PFSK-1 (cell line): ENCODE measurements around the gene TTBK1.

Experiments used
- FOXP2 ChIP-seq: optimal IDR thresholded peaks from 2 replicates; pipeline ENCODE3; 2011; ENCODE audit warnings: borderline replicate concordance, control low read depth, inconsistent platforms; ENCODE audit not compliant: insufficient read depth; ENCODE audit errors: extremely low read length, extremely low read depth
- POLR2AphosphoS5 ChIP-seq: IDR thresholded peaks from 2 replicates; pipeline ENCODE4 v1.6.1; 2012; ENCODE audit warnings: low read depth, mild to moderate bottlenecking, control low read depth, low read length, moderate library complexity
- SIN3A ChIP-seq: IDR thresholded peaks from 2 replicates; pipeline ENCODE4 v1.6.1; 2012; ENCODE audit warnings: mild to moderate bottlenecking, low read length, moderate library complexity, borderline replicate concordance; ENCODE audit not compliant: insufficient read depth
- TAF1 ChIP-seq: IDR thresholded peaks from 2 replicates; pipeline ENCODE4 v1.6.1; 2012; ENCODE audit warnings: low read length, control low read depth, borderline replicate concordance; ENCODE audit not compliant: insufficient read depth
- TF ChIP-seq, protein P1 (sequence below), 2 experiments: IDR thresholded peaks; 2 replicates each; pipeline versions ENCODE4 v1.6.1 to v1.8.0; 2011 to 2012; ENCODE audit warnings: low read depth in 2 of 2, low read length in 2 of 2, control low read depth in 1 of 2, inconsistent platforms in 1 of 2, mild to moderate bottlenecking in 1 of 2, moderate library complexity in 1 of 2; ENCODE audit not compliant: insufficient read depth in 1 of 2

TTBK1 gene

DNA sequence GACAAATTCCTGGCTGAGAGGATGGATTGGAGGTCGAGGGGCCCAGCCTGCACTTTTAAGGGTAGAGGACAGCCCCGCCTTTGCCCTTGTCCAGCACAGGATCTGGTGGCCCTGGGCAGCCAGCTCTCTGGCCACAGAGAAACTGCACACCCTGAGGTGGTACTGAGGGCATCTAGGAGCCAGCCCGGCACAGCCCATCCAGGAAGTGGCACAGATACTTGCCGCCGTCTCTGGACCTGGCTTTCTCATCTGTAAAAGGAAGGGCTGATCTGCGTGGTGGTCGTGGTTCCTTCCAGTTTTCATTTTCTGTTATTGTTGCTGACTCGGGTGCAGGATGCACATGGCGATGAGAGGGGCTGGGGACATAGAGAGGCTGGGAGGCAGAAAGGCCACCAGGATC, 38.8 kb downstream of the TTBK1 start:
- TF ChIP-seq, protein P1, sequence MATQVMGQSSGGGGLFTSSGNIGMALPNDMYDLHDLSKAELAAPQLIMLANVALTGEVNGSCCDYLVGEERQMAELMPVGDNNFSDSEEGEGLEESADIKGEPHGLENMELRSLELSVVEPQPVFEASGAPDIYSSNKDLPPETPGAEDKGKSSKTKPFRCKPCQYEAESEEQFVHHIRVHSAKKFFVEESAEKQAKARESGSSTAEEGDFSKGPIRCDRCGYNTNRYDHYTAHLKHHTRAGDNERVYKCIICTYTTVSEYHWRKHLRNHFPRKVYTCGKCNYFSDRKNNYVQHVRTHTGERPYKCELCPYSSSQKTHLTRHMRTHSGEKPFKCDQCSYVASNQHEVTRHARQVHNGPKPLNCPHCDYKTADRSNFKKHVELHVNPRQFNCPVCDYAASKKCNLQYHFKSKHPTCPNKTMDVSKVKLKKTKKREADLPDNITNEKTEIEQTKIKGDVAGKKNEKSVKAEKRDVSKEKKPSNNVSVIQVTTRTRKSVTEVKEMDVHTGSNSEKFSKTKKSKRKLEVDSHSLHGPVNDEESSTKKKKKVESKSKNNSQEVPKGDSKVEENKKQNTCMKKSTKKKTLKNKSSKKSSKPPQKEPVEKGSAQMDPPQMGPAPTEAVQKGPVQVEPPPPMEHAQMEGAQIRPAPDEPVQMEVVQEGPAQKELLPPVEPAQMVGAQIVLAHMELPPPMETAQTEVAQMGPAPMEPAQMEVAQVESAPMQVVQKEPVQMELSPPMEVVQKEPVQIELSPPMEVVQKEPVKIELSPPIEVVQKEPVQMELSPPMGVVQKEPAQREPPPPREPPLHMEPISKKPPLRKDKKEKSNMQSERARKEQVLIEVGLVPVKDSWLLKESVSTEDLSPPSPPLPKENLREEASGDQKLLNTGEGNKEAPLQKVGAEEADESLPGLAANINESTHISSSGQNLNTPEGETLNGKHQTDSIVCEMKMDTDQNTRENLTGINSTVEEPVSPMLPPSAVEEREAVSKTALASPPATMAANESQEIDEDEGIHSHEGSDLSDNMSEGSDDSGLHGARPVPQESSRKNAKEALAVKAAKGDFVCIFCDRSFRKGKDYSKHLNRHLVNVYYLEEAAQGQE (IDR thresholded peaks at IDR 0.05; ENCODE audit: insufficient read depth in 1 of 2, low read depth in 2 of 2, low read length in 2 of 2) = no peak
- TF ChIP-seq FOXP2 (no peak), SIN3A (no peak), POLR2AphosphoS5 (no peak), TAF1 (no peak)

DNA sequence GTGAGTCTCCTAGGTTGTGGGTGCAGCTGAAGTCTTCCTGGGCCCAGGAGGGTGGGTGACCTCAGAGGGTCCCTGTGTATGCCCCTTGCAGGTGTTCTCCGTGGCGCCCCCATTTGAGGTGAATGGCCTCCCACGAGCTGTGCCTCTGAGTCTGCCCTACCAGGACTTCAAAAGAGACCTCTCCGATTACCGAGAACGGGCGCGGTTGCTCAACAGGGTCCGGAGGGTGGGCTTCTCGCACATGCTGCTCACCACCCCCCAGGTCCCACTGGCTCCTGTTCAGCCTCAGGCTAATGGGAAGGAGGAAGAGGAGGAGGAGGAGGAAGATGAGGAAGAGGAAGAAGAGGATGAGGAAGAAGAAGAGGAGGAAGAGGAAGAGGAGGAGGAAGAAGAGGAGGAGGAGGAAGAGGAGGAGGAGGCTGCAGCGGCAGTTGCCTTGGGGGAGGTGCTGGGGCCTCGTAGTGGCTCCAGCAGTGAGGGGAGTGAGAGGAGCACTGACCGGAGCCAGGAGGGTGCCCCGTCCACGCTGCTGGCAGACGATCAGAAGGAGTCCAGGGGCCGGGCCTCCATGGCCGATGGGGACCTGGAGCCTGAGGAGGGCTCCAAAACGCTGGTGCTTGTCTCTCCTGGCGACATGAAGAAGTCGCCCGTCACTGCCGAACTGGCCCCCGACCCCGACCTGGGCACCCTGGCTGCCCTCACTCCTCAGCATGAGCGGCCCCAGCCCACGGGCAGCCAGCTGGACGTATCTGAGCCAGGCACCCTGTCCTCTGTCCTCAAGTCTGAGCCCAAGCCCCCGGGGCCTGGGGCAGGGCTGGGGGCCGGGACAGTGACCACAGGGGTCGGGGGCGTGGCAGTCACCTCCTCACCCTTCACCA, 39.6 kb downstream of the TTBK1 start:
- TF ChIP-seq FOXP2 = no peak
- TF ChIP-seq SIN3A = no peak
- TF ChIP-seq, protein P1 (IDR thresholded peaks at IDR 0.05; ENCODE audit: insufficient read depth in 1 of 2, low read depth in 2 of 2, low read length in 2 of 2) = no peak
- TF ChIP-seq POLR2AphosphoS5 = no peak
- TF ChIP-seq TAF1 = no peak

DNA sequence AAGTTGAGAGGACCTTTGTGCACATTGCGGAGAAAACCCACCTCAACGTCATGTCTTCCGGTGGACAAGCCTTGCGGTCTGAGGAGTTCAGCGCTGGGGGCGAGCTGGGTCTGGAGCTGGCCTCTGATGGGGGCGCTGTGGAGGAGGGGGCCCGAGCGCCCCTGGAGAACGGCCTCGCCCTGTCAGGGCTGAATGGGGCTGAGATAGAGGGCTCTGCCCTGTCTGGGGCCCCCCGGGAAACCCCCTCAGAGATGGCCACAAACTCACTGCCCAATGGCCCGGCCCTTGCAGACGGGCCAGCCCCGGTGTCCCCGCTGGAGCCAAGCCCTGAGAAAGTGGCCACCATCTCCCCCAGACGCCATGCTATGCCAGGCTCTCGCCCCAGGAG, 40.2 kb downstream of the TTBK1 start:
- TF ChIP-seq POLR2AphosphoS5 = no peak
- TF ChIP-seq TAF1 = no peak
- TF ChIP-seq, protein P1 (IDR thresholded peaks at IDR 0.05; ENCODE audit: insufficient read depth in 1 of 2, low read depth in 2 of 2, low read length in 2 of 2) = no peak
- TF ChIP-seq SIN3A = no peak

DNA sequence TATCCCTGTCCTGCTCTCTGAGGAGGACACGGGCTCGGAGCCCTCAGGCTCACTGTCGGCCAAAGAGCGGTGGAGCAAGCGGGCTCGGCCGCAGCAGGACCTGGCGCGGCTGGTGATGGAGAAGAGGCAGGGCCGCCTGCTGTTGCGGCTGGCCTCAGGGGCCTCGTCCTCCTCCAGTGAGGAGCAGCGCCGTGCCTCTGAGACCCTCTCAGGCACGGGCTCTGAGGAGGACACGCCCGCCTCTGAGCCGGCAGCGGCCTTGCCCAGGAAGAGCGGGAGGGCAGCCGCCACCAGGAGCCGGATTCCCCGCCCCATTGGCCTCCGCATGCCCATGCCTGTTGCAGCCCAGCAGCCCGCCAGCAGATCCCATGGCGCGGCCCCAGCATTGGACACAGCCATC, 40.6 kb downstream of the TTBK1 start:
- no peak for TF ChIP-seq SIN3A
- TF ChIP-seq, protein P1 (IDR thresholded peaks at IDR 0.05; ENCODE audit: insufficient read depth in 1 of 2, low read depth in 2 of 2, low read length in 2 of 2) = no peak
- no peak for TF ChIP-seq POLR2AphosphoS5
- no peak for TF ChIP-seq TAF1
- no peak for TF ChIP-seq FOXP2
